HL-60 (cell line): ENCODE data around the gene MYH10.

ENCODE experiments used
- DNase-seq, 2 experiments: peaks; one replicate each; pipeline ENCODE4 v3.0.0-alpha.2; 2010 to 2020; ENCODE audit warnings: low read depth in 1 of 2, low spot score in 1 of 2
- H3K27ac ChIP-seq: fragments of 250-450 bp; sonication (Bioruptor Pico); replicated peaks from 2 replicates; pipeline ENCODE4 v1.5.1; 2020; ENCODE audit warnings: mild to moderate bottlenecking, moderate library complexity
- H3K27me3 ChIP-seq: fragments of 250-450 bp; sonication (Bioruptor Pico); 2 replicates; pipeline ENCODE4 v1.5.1; 2021; ENCODE audit warnings: mild to moderate bottlenecking, moderate library complexity; ENCODE audit not compliant: insufficient read depth, poor library complexity, severe bottlenecking
- H3K4me3 ChIP-seq: replicated peaks from 2 replicates; pipeline ENCODE4 v1.5.1; 2011; ENCODE audit warnings: mild to moderate bottlenecking, control low read depth, low read length; ENCODE audit not compliant: insufficient read depth
- CTCF ChIP-seq: IDR thresholded peaks from one replicate; pipeline ENCODE4 v1.5.1; 2011; ENCODE audit warnings: low read length, control low read depth, inconsistent platforms; ENCODE audit not compliant: insufficient read depth
- GABPA ChIP-seq: IDR thresholded peaks from 2 replicates; pipeline ENCODE4 v1.6.1; 2012; ENCODE audit warnings: low read depth
- POLR2AphosphoS5 ChIP-seq: IDR thresholded peaks from 2 replicates; pipeline ENCODE4 v1.6.1; 2012; ENCODE audit warnings: low read depth
- SPI1 ChIP-seq: IDR thresholded peaks from 2 replicates; pipeline ENCODE4 v1.6.1; 2012; ENCODE audit warnings: low read depth, mild to moderate bottlenecking, borderline replicate concordance
- TF ChIP-seq, protein P1 (sequence below): IDR thresholded peaks from 2 replicates; pipeline ENCODE4 v1.6.1; 2012; ENCODE audit warnings: low read depth; ENCODE audit not compliant: insufficient replicate concordance

Gene MYH10

GRCh38 chr17:8494021-8494420, 136.5 kb downstream of the MYH10 start:
- TF ChIP-seq CTCF: no peak
- TF ChIP-seq, protein P1, sequence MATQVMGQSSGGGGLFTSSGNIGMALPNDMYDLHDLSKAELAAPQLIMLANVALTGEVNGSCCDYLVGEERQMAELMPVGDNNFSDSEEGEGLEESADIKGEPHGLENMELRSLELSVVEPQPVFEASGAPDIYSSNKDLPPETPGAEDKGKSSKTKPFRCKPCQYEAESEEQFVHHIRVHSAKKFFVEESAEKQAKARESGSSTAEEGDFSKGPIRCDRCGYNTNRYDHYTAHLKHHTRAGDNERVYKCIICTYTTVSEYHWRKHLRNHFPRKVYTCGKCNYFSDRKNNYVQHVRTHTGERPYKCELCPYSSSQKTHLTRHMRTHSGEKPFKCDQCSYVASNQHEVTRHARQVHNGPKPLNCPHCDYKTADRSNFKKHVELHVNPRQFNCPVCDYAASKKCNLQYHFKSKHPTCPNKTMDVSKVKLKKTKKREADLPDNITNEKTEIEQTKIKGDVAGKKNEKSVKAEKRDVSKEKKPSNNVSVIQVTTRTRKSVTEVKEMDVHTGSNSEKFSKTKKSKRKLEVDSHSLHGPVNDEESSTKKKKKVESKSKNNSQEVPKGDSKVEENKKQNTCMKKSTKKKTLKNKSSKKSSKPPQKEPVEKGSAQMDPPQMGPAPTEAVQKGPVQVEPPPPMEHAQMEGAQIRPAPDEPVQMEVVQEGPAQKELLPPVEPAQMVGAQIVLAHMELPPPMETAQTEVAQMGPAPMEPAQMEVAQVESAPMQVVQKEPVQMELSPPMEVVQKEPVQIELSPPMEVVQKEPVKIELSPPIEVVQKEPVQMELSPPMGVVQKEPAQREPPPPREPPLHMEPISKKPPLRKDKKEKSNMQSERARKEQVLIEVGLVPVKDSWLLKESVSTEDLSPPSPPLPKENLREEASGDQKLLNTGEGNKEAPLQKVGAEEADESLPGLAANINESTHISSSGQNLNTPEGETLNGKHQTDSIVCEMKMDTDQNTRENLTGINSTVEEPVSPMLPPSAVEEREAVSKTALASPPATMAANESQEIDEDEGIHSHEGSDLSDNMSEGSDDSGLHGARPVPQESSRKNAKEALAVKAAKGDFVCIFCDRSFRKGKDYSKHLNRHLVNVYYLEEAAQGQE: no peak
- TF ChIP-seq SPI1: no peak
- TF ChIP-seq POLR2AphosphoS5: no peak
- TF ChIP-seq GABPA: no peak
- DNase-seq: no peak
- Histone ChIP-seq H3K27me3 (no peaks in the 10 kb centered on the region), H3K27ac (no peak overlapping the region), H3K4me3 (no peak overlapping the region)

GRCh38 chr17:8492121-8492520, 138.4 kb downstream of the MYH10 start:
- TF ChIP-seq GABPA: no peak
- TF ChIP-seq POLR2AphosphoS5: no peak
- TF ChIP-seq CTCF: no peak
- TF ChIP-seq SPI1: no peak
- TF ChIP-seq, protein P1: no peak
- DNase-seq: no peak
- Histone ChIP-seq H3K4me3 (no peak overlapping the region), H3K27me3 (no peaks in the 10 kb centered on the region), H3K27ac (no peak overlapping the region)

DNA sequence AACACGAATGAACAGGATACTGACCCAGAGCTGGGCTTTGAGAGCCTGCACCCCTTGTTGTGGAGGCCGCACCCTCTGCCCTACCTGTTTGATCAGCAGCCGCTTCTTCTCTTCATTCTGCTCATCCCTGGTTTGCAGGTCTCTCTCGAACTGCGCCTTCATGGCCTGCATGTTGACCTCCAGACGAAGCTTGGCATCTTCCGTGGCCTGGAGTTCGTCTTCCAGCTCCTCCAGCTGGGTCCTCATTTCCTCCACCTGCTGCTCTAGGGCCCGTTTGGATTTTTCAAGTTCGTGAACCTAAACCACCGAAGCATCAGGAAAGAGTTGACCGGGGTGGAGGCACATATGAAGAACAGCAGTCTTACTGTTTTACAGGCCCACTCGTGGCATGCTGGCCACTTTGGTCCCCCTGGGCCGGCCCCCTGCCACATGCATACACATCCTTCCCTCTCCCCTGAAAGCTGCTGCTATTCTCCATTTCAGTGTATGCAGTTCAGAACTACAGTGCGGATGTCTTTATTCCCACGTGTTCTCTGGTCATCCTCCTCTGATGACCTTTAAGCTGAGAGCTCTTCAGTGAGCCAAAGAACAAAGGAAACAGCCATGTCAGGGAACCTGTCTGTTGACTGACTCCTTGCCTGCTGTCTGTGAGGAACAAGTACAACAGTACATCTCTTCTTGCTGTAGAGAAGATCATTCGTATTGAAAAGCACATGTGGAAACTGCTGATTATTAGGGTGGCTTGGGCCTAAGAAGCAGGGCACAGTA, 140.1 kb downstream of the MYH10 start:
- H3K4me3 ChIP-seq: no peak overlapping the region
- no peak for DNase-seq
- no peaks in the 10 kb centered on the region for H3K27me3 ChIP-seq
- TF ChIP-seq POLR2AphosphoS5 (no peak), GABPA (no peak), CTCF (no peak), SPI1 (no peak)
- TF ChIP-seq, protein P1: no peak
- H3K27ac ChIP-seq: no peak overlapping the region
